Thymus (tissue), 11 donors: ENCODE data around the gene TEAD2. TPM values are rescaled to one million over a fixed set of nuclear protein-coding genes. Genes with fewer than 3 reads are reported as not detected.
A peak's percentile ranks its signal among the peaks of the same experiment; 100 is the strongest.

Source experiments
- DNase-seq, 9 donors: peaks; one replicate each; pipeline ENCODE4 v3.0.0-alpha.2; 2013; ENCODE audit warnings: low spot score in 9 of 9, low read depth in 6 of 9, missing footprints in 1 of 9
- H3K27ac ChIP-seq, 2 donors: one replicate each; pipeline ENCODE4 v1.5.1; 2013; ENCODE audit warnings: control low read depth in 1 of 2, low read depth in 1 of 2, low read length in 1 of 2, mild to moderate bottlenecking in 1 of 2, moderate library complexity in 1 of 2
- H3K27me3 ChIP-seq, 2 donors: one replicate each; pipeline ENCODE4 v1.5.1; 2013; ENCODE audit warnings: low read length in 1 of 2; ENCODE audit not compliant: control insufficient read depth in 2 of 2, insufficient read depth in 1 of 2
- H3K36me3 ChIP-seq, 2 donors: one replicate each; pipeline ENCODE4 v1.5.1; 2013; ENCODE audit warnings: low read length in 1 of 2, mild to moderate bottlenecking in 1 of 2, moderate library complexity in 1 of 2; ENCODE audit not compliant: control insufficient read depth in 2 of 2, insufficient read depth in 2 of 2
- H3K4me1 ChIP-seq, 2 donors: one replicate each; pipeline ENCODE4 v1.5.1; 2013; ENCODE audit warnings: low read length in 2 of 2; ENCODE audit not compliant: control insufficient read depth in 2 of 2, insufficient read depth in 2 of 2
- H3K4me3 ChIP-seq, 2 donors: one replicate each; pipeline ENCODE4 v1.5.1; 2013; ENCODE audit warnings: low read length in 2 of 2, control low read depth in 1 of 2, mild to moderate bottlenecking in 1 of 2
- H3K9me3 ChIP-seq, 2 donors: one replicate each; pipeline ENCODE4 v1.5.1; 2013; ENCODE audit warnings: low read length in 1 of 2, mild to moderate bottlenecking in 1 of 2; ENCODE audit not compliant: control insufficient read depth in 2 of 2, insufficient read depth in 1 of 2
- WGBS: extraction: QIAGEN DNeasy Blood & Tissue Kit; methylation state at CpG from one replicate; pipeline ENCODE4 v1.1.7; 2013; 5-methylcytosine and 5-hydroxymethylcytosine counted together
- polyA plus RNA-seq: library from polyadenylated mRNA; stranded (reverse); fragments of 200-250 nt; gene quantifications from one replicate; pipeline ENCODE4 v1.2.3, GENCODE V29; 2013
- total RNA-seq: library from RNA; stranded (reverse); fragments of 120-200 nt; gene quantifications from one replicate; pipeline ENCODE4 v1.2.4, GENCODE V29; 2013
- donor health status: healthy.

TEAD2 gene
- total and polyA plus RNA-seq, 2 donors = 4.1 to 6.6 TPM

DNA sequence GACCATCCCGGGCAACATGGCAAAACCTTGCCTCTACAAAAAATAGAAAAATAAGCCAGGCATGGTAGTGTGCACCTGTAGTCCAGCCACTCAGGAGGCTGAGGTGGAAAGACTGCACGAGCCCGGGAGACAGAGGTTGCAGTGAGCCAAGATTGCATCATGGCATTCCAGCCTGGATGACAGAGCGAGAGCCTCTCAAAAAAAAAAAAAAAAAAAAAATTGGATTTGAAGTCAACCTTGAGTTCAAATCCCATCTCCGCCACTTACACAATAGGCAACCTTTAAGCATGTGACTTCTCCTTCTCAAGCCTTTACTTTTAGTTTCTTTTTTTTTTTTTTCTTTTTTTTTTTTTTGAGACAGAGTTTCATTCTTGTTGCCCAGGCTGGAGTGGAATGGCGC, 37.8 kb upstream of the TEAD2 start:
- 98% methylated on average over 6 of the region's 6 CpGs for WGBS
- H3K4me1 ChIP-seq = peaks cover 10 to 38% of the 10 kb centered on the region in 2 donors

DNA sequence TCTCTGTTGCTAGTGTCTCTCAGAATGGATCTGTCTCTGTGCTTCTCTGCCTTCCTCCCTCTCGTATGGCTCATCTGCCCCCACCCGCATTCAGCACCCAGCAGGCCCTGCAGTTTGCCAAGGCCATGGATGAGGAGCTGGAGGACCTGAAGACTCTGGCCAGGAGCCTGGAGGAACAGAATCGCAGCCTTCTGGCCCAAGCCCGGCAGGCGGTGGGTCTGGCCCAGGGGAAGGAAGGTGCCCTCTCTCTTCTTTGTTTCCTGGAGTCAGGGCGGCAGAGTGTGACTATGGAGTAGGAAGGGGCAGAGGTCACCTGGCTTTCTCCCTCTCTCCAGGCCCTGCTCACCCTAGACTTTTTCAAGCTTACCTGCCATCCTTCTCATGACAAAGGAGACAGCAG, 36.7 kb upstream of the TEAD2 start:
- Histone ChIP-seq H3K27me3 (peaks cover 0 to 11% of the 10 kb centered on the region in 2 donors), H3K27ac (no peak overlapping the region), H3K4me1 (peaks cover 10 to 35% of the 10 kb centered on the region in 2 donors), H3K4me3 (no peak overlapping the region), H3K9me3 (no peaks in the 10 kb centered on the region), H3K36me3 (no peaks in the 10 kb centered on the region)
- 88% methylated on average over 6 of the region's 6 CpGs for WGBS
- no peak for DNase-seq

More for the DNA sequence above, 37.8 kb upstream of the TEAD2 start:
- no peaks in the 10 kb centered on the region for H3K36me3 ChIP-seq
- peaks cover 0 to 9% of the 10 kb centered on the region in 2 donors for H3K27me3 ChIP-seq
- H3K9me3 ChIP-seq = no peaks in the 10 kb centered on the region
- DNase-seq = no peak
- H3K27ac ChIP-seq = no peak overlapping the region
- H3K4me3 ChIP-seq = no peak overlapping the region

DNA sequence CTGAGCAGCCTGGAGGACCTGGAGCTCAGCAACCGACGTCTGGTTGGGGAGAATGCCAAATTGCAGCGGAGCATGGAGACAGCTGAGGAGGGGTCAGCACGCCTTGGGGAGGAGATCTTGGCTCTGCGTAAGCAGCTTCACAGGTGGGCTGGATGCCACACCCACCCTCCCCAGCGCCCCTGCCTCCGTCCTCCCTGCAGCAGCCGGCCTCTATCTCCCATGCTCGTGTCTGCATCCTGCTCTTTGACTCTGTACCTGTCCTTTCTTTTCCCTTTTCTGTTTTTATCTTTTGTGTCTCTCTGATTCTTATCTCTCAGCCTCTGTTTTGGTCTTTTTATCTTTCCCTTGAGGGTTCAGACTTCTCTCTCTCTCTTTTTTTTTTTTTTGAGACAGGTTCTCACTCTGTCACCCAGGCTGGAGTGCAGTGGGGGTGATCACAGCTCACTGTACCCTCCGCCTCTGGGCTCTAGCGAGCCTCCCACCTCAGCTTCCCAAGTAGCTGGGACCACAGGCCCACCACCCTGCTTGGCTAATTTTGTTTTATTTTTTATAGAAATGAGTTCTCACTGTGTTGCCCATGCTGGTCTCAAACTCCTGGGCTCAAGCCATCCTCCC, 35.9 kb upstream of the TEAD2 start:
- Histone ChIP-seq H3K27ac (no peak overlapping the region), H3K36me3 (no peaks in the 10 kb centered on the region), H3K4me1 (peaks cover 10 to 32% of the 10 kb centered on the region in 2 donors), H3K27me3 (peaks cover 0 to 16% of the 10 kb centered on the region in 2 donors), H3K9me3 (no peaks in the 10 kb centered on the region), H3K4me3 (no peak overlapping the region)
- 54% methylated on average over 11 of the region's 11 CpGs for WGBS
- DNase-seq = peak in 1 of 9 donors; percentile 38

DNA sequence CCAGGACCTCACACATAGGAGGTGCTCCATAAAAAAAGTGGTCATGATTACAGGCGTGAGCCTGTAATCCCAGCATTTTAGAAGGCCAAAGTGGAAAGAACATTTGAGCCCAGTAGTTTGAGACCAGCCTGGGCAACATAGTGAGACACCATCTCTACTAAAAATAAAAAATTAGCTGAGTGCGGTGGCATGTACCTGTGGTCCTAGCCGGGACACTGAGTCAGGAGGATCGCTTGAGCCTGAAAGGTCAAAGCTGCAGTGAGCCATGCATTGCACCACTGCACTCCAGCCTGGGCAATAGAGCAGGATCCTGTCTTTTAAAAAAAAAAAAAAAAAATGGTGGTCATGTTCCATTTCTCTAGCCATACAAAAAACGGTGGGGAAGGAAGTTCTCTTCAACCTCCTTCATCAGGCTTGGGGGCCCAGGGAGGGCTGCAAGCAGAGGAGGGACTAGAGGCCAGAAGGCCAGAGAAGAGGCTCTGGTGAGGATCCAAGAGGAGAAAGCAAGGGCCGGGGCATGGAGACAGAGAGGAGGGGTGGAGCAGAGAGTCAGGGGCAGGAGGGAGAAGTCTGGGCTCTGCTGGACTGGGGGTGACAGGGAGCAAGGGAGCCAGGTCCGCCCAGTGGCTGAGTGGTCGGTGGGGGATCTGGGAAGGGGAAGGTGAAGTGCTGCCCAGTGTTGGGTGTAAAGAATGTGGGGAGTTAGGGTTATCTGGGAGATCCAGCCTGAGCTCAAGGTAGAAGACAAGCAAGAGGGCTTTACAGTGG, 34.7 kb upstream of the TEAD2 start:
- 88% methylated on average over 8 of the region's 8 CpGs for WGBS
- H3K4me1 ChIP-seq = peaks cover 10 to 31% of the 10 kb centered on the region in 2 donors
- no peak overlapping the region for H3K4me3 ChIP-seq
- H3K27ac ChIP-seq = no peak overlapping the region
- H3K9me3 ChIP-seq = no peaks in the 10 kb centered on the region
- no peaks in the 10 kb centered on the region for H3K36me3 ChIP-seq
- H3K27me3 ChIP-seq = peaks cover 0 to 16% of the 10 kb centered on the region in 2 donors
- no peak for DNase-seq

DNA sequence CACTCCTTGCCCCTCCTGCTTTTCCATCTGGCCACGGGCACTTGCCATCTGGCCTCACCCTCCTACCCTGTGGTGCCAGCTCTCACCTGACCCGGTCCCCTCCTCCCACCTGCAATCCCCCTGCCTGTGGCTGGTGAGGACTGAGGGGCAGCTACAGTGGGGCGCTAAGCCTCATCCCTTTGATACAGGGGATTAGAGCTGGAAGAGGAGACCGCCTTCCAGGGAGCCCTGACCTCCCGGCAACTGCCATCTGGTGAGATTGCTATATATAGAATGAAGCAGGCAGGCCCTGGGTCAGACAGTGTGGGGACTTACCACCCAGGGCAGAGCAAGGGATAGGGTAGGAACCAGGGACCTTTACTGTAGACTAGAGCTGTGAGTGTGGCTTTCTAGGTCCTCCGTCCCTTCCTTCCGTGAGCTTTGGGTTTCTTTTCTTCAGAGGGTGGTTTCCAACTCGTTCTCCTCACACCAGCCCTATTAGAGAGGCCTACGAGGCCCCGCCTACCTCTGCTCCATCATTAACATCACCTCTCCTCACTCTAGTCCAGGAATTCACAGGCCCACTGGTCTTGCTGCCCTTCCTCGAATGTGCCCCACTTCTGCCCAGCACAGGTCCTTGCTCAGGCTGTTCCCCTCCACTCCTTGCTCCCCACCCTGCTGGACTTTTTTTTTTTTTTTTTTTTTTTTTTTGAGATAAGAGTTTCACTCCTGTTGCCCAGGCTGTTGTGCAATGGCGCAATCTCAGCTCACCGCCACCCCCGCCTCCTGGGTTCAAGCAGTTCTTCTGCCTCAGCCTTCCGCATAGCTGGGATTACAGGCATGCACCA, 33.6 kb upstream of the TEAD2 start:
- Histone ChIP-seq H3K4me1 (peaks cover 10 to 35% of the 10 kb centered on the region in 2 donors), H3K9me3 (no peaks in the 10 kb centered on the region), H3K27ac (no peak overlapping the region), H3K36me3 (no peaks in the 10 kb centered on the region), H3K27me3 (peaks cover 0 to 19% of the 10 kb centered on the region in 2 donors), H3K4me3 (no peak overlapping the region)
- no peak for DNase-seq
- WGBS = 86% methylated on average over 15 of the region's 15 CpGs

DNA sequence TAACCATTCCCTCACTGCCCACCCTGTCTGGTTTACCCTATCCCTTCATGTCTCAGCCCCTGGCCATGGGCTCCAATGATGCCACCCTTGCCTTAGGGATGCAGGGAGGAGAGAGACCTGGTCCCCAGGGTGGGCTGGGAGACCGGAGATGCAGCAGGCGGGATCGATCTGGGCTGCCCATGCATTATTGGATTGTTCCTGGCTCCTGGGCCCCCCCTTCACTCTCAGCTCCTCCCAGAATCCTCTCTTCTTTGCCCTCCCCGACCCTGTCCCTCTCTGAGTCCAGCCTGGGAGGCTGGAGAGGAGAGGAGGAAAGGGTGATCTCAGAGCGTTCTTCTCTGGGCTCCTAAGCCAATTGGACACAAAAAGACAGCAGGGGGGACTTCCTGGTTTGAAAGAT, 31.7 kb upstream of the TEAD2 start:
- H3K36me3 ChIP-seq = no peaks in the 10 kb centered on the region
- DNase-seq = no peak
- H3K27ac ChIP-seq = no peak overlapping the region
- H3K4me3 ChIP-seq = no peak overlapping the region
- peaks cover 8 to 28% of the 10 kb centered on the region in 2 donors for H3K4me1 ChIP-seq
- WGBS = 95% methylated on average over 5 of the region's 5 CpGs
- peaks cover 0 to 26% of the 10 kb centered on the region in 2 donors for H3K27me3 ChIP-seq
- H3K9me3 ChIP-seq = peaks cover 0 to 6% of the 10 kb centered on the region in 2 donors

DNA sequence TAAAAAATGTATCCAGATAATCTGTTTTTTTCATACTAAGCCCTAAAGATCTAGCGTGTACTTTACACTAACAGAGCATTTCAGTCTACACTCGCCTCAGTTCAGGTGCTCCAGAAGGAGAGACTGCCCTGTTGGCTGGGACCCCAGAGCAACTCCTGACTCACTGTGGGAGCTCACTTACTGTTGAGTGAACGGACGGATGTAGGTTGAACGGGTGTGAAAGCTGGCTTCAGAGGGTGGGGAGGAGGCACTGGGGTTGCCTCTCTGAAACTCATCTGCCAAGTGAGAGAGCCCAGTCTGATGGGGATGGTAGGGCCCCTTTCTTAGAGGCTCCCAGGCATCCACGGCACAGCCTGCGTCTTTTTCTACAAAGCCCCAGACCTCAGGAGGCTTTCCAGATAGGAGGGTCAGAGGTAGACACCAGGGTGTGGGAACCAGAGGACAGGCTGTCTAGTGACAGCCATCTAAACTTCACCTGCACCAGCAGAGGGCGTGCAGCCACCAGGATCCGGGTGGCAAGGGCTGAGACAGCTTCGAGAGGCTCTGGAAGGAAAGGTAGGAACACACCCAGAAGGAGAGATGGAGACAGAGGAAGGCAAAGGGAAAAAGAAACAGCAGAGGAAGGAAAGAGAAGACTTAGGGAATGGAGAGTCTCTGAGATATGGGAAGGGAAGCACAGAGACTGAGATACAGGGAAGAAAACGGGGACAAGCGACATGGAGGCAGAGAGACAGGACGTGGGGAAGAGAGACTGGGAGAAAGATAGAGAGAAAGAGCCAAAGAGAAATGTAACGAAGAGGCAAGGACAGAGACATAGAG, 29.6 kb upstream of the TEAD2 start:
- DNase-seq = peak; percentile 53 to 87 (median 71)
- Histone ChIP-seq H3K36me3 (no peaks in the 10 kb centered on the region), H3K4me1 (peaks cover 0 to 12% of the 10 kb centered on the region in 2 donors), H3K4me3 (no peak overlapping the region), H3K27me3 (peaks cover 0 to 19% of the 10 kb centered on the region in 2 donors), H3K9me3 (peaks cover 0 to 17% of the 10 kb centered on the region in 2 donors), H3K27ac (no peak overlapping the region)
- 35% methylated on average over 14 of the region's 14 CpGs for WGBS

DNA sequence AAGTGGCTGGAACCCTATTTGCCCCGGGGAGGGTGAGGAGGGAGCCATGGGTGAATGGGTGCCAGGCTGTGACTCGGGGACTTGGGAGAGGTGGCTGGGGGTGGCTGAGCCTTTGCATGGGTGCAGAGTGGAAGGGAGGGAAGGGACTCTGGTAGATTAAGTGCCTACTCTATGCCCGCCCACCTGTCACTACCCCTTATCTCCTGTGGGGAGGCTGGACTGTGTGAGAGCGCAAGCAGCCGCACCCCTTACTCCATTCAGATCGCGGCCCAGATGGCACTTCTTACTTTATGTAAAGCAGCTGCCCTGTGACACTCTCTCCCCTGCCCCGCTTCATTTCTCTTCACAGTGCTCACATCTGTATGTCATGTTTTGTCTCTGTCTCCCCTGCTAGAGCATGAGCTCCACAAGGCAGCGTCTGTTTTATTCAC, 28.7 kb upstream of the TEAD2 start:
- Histone ChIP-seq H3K4me1 (peaks cover 0 to 12% of the 10 kb centered on the region in 2 donors), H3K27ac (no peak overlapping the region), H3K4me3 (no peak overlapping the region), H3K9me3 (peaks cover 0 to 17% of the 10 kb centered on the region in 2 donors), H3K36me3 (no peaks in the 10 kb centered on the region), H3K27me3 (peaks cover 0 to 19% of the 10 kb centered on the region in 2 donors)
- DNase-seq = no peak
- WGBS = 89% methylated on average over 9 of the region's 9 CpGs
